Stomach (tissue), 9 donors: ENCODE data around the gene OSBPL2. TPM values are rescaled to one million over a fixed set of nuclear protein-coding genes. Genes with fewer than 3 reads are reported as not detected.

Source experiments
- DNase-seq, 2 donors: peaks; one replicate each; pipeline versions ENCODE4 v3.0.0 to v3.0.0-alpha.2; 2013 to 2019
- H3K27ac ChIP-seq, 5 donors: fragments of 200-600 bp in 4 of 5; sonication (generic) in 4 of 5; one replicate each; pipeline ENCODE4 v1.5.1; 2013 to 2019; ENCODE audit warnings: mild to moderate bottlenecking in 1 of 5, moderate library complexity in 1 of 5
- H3K27me3 ChIP-seq, 3 donors: fragments of 200-600 bp; sonication (generic); one replicate each; pipeline ENCODE4 v1.5.1; 2017 to 2019; ENCODE audit warnings: mixed run types in 1 of 3
- H3K36me3 ChIP-seq, 4 donors: fragments of 200-600 bp; sonication (generic); 1 replicate in 3 of 4; 2 replicates in 1 of 4; pipeline ENCODE4 v1.5.1; 2016 to 2019
- H3K4me1 ChIP-seq, 4 donors: fragments of 200-600 bp; sonication (generic); one replicate each; pipeline ENCODE4 v1.5.1; 2016 to 2019
- H3K4me3 ChIP-seq, 4 donors: fragments of 200-600 bp; sonication (generic) in 3 of 4; one replicate each; pipeline ENCODE4 v1.5.1; 2016 to 2019; ENCODE audit warnings: mild to moderate bottlenecking in 1 of 4
- H3K9me3 ChIP-seq, 4 donors: fragments of 200-600 bp; sonication (generic); one replicate each; pipeline ENCODE4 v1.5.1; 2016 to 2019
- EP300 ChIP-seq: sonication (generic); formaldehyde crosslinking; IDR thresholded peaks from one replicate; pipeline ENCODE4 v1.6.1; 2017; ENCODE audit warnings: antibody characterized with exemption
- POLR2A ChIP-seq, 4 donors: fragments of 450-650 bp; IDR thresholded peaks; one replicate each; pipeline ENCODE4 v1.6.1; 2016; ENCODE audit warnings: antibody characterized with exemption in 4 of 4, control low read depth in 2 of 4, mild to moderate bottlenecking in 1 of 4, moderate library complexity in 1 of 4
- POLR2AphosphoS5 ChIP-seq, 3 donors: sonication (generic); formaldehyde crosslinking; IDR thresholded peaks; one replicate each; pipeline ENCODE4 v1.6.1; 2016; ENCODE audit warnings: antibody characterized with exemption in 3 of 3
- WGBS, 5 donors: extraction: QIAGEN DNeasy Blood & Tissue Kit in 3 of 5; methylation state at CpG; one replicate each; pipeline versions ENCODE4 v1.1.5 to v1.1.7; 2013 to 2018; 5-methylcytosine and 5-hydroxymethylcytosine counted together
- intact Hi-C: fragments of 100-400 bp; cut with DNase I; formaldehyde crosslinking; loops from one replicate; pipeline ENCODE4 v1.15.1; 2023; ENCODE audit warnings: low total_unique reads
- polyA plus RNA-seq, 3 donors: library from polyadenylated mRNA; stranded (reverse); fragments of 200-250 nt; gene quantifications; one replicate each; pipeline ENCODE4 v1.2.3, GENCODE V29; 2013
- total RNA-seq, 5 donors: library from RNA; depleted of rRNA; stranded (reverse); fragments of >200 nt; gene quantifications; one replicate each; pipeline versions ENCODE4 v1.1.0 to v1.2.3, GENCODE V29; 2014 to 2016
- TF ChIP-seq, protein P1 (sequence below), 7 experiments: fragments of 450-650 bp in 4 of 7; fragments of 200-600 bp in 3 of 7; sonication (generic) in 3 of 7; IDR thresholded peaks; one replicate each; pipeline ENCODE4 v1.5.1; 2016 to 2019; ENCODE audit warnings: antibody characterized with exemption in 7 of 7, control low read depth in 2 of 7, mild to moderate bottlenecking in 1 of 7
- donor health status: healthy with polysubstance abuse.
- donor health status: Bipolar disorder and iron deficiency.
- donor health status: healthy.

The OSBPL2 gene
- total and polyA plus RNA-seq, 8 donors: 15.1 to 83.4 (median 36.7) TPM

DNA sequence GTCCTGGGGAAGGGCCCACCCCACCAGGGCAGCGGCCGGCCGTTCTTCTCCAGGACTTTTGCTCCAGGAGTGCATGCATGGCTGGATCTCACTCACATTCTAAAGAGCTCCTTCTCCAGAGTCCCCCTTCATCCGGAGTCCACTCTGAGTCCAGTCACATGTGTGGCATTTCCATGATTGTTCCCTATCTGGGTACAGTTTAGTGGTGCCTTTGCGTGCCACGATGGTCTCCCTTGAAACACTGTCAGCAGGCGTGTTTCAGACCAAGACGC, 20.9 kb downstream of the OSBPL2 start:
- no peaks in the 10 kb centered on the region for H3K27me3 ChIP-seq
- H3K4me1 ChIP-seq: peaks cover 0 to 13% (median 7%) of the 10 kb centered on the region in 4 donors
- H3K27ac ChIP-seq: no peak overlapping the region
- no peaks in the 10 kb centered on the region for H3K9me3 ChIP-seq
- peaks cover 56 to 98% (median 94%) of the 10 kb centered on the region in 4 donors for H3K36me3 ChIP-seq
- no peak for DNase-seq
- no peak overlapping the region for H3K4me3 ChIP-seq
- TF ChIP-seq, protein P1, sequence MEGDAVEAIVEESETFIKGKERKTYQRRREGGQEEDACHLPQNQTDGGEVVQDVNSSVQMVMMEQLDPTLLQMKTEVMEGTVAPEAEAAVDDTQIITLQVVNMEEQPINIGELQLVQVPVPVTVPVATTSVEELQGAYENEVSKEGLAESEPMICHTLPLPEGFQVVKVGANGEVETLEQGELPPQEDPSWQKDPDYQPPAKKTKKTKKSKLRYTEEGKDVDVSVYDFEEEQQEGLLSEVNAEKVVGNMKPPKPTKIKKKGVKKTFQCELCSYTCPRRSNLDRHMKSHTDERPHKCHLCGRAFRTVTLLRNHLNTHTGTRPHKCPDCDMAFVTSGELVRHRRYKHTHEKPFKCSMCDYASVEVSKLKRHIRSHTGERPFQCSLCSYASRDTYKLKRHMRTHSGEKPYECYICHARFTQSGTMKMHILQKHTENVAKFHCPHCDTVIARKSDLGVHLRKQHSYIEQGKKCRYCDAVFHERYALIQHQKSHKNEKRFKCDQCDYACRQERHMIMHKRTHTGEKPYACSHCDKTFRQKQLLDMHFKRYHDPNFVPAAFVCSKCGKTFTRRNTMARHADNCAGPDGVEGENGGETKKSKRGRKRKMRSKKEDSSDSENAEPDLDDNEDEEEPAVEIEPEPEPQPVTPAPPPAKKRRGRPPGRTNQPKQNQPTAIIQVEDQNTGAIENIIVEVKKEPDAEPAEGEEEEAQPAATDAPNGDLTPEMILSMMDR (IDR thresholded peaks at IDR 0.05): no peak
- TF ChIP-seq EP300: no peak
- no peak for TF ChIP-seq POLR2AphosphoS5 (IDR thresholded peaks at IDR 0.05)
- no peak for TF ChIP-seq POLR2A (IDR thresholded peaks at IDR 0.05)
- 91 to 98% (median 94%) methylated on average over 8 of the region's 8 CpGs for WGBS, 5 donors
- intact Hi-C loops: no loop called here

DNA sequence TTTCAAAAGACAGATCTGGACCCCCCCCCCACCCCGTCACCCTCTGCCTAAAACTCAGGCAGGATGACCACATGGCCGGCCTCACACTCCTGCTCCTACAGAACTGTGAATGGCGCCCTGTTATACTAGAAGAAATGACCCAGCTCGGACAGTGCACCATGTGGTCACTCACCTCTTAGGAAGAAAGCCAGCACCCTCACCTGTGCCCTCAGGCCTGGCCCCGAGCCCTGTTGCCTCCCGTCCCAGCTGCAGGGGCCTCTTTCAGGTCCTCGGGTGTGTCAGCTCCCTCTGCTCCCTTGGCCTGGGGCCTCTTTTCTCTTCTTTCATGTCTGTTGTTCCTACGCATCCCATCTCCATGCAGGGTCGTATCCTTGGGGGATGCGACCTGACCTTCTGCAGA, 23.7 kb downstream of the OSBPL2 start:
- Histone ChIP-seq H3K9me3 (peaks cover 0 to 4% (median 0%) of the 10 kb centered on the region in 4 donors), H3K4me3 (no peak overlapping the region), H3K27me3 (no peaks in the 10 kb centered on the region), H3K4me1 (peaks cover 0 to 13% (median 7%) of the 10 kb centered on the region in 4 donors), H3K27ac (no peak overlapping the region), H3K36me3 (peaks cover 52 to 100% (median 100%) of the 10 kb centered on the region in 4 donors)
- no peak for TF ChIP-seq POLR2A (IDR thresholded peaks at IDR 0.05)
- DNase-seq: no peak
- intact Hi-C loops: no loop called here
- WGBS, 5 donors: 89 to 97% (median 93%) methylated on average over 10 of the region's 10 CpGs

DNA sequence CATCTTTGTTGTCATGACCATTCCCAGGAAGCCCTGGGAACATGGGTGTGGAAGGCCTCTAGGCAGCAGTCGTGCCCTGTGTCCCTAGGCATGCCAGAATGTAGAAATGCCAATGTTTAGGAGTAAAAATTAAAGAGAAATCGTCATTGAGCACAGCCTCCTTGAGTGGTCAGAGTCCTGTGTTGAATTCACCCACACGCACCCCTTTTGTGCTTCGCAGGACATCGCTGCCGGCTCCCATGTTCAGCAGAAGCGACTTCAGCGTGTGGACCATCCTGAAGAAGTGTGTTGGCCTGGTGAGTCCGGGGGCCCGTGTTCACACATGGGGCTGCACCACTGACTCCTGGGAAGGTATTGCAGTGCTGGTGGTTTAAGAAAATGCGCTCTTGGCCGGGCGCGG, 25.1 kb downstream of the OSBPL2 start:
- Histone ChIP-seq H3K36me3 (peaks cover 48 to 98% (median 97%) of the 10 kb centered on the region in 4 donors), H3K27me3 (no peaks in the 10 kb centered on the region), H3K4me1 (peaks cover 0 to 9% (median 3%) of the 10 kb centered on the region in 4 donors), H3K27ac (no peak overlapping the region), H3K4me3 (no peak overlapping the region), H3K9me3 (peaks cover 0 to 4% (median 0%) of the 10 kb centered on the region in 4 donors)
- no peak for TF ChIP-seq POLR2A (IDR thresholded peaks at IDR 0.05)
- intact Hi-C loops: no loop called here
- DNase-seq: no peak
- 91 to 97% (median 95%) methylated on average over 13 to 14 of the region's 14 CpGs for WGBS, 5 donors

DNA sequence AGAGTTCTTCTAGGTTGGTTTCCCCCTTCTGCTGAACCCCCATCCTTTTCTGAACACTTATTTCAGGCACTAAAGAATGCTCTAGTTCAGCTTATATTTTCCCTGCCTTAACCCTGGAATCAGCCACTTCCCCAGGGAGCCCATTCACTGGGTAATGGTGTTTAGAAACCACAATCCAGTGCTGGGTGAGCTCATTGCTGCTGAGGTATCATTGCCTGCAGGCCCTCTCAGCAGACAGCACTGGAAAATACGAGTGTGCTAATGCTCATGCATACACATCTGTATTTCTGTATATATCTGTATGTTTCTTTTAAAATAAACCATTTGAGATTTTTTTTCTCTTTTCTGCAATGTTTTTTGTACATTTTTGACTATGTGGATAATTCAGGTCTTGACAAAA, 27.0 kb downstream of the OSBPL2 start:
- WGBS, 5 donors: 88 to 98% (median 94%) methylated on average over 1 of the region's 1 CpG
- Histone ChIP-seq H3K36me3 (peaks cover 36 to 96% (median 94%) of the 10 kb centered on the region in 4 donors), H3K4me1 (no peaks in the 10 kb centered on the region), H3K27me3 (no peaks in the 10 kb centered on the region), H3K9me3 (peaks cover 0 to 4% (median 0%) of the 10 kb centered on the region in 4 donors), H3K27ac (no peak overlapping the region), H3K4me3 (no peak overlapping the region)
- intact Hi-C loops: no loop called here
- TF ChIP-seq, protein P1 (IDR thresholded peaks at IDR 0.05): no peak
- no peak for TF ChIP-seq EP300
- no peak for TF ChIP-seq POLR2AphosphoS5 (IDR thresholded peaks at IDR 0.05)
- TF ChIP-seq POLR2A (IDR thresholded peaks at IDR 0.05): no peak
- no peak for DNase-seq

DNA sequence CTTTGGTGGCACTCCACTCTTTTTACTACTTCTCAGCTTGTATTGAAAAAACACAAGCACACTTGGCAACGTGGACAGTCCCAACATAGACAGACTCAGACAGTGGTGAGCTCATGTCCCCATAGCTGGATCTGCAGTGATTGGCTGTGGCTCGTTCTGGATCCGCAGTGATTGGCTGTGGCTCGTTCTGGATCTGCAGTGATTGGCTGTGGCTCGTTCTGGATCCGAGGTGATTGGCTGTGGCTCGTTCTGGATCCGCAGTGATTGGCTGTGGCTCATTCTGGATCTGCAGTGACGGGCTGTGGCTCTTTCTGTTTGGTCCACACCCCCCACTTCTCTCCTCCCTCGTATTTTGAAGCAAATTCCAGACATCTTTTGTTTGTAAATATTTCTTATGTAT, 28.0 kb downstream of the OSBPL2 start:
- DNase-seq: no peak
- no peak for TF ChIP-seq POLR2A (IDR thresholded peaks at IDR 0.05)
- TF ChIP-seq POLR2AphosphoS5 (IDR thresholded peaks at IDR 0.05): no peak
- TF ChIP-seq, protein P1 (IDR thresholded peaks at IDR 0.05): no peak
- no peak for TF ChIP-seq EP300
- H3K36me3 ChIP-seq: peaks cover 26 to 92% (median 89%) of the 10 kb centered on the region in 4 donors
- H3K27me3 ChIP-seq: no peaks in the 10 kb centered on the region
- H3K27ac ChIP-seq: no peak overlapping the region
- 86 to 96% (median 93%) methylated on average over 10 of the region's 10 CpGs for WGBS, 5 donors
- H3K4me3 ChIP-seq: no peak overlapping the region
- peaks cover 0 to 4% (median 0%) of the 10 kb centered on the region in 4 donors for H3K9me3 ChIP-seq
- intact Hi-C loops: no loop called here
- H3K4me1 ChIP-seq: no peaks in the 10 kb centered on the region
